OCI-LY7 (cell line): Measurements from ENCODE around the gene SPATA25. TPM values are rescaled to one million over a fixed set of nuclear protein-coding genes. Genes with fewer than 3 reads are reported as not detected.

ENCODE experiments used
- BruUV-seq: library from RNA; stranded (reverse); fragments of 400-500 nt; replicated peaks from 2 replicates; lab custom pipeline; 2021; lab: Mats Ljungman, UMichigan
- CTCF ChIA-PET: fragments of 300-600 bp; sonication (Branson Sonifier 250); formaldehyde crosslinking; loops from one replicate; lab custom pipeline; 2022; ENCODE audit warnings: antibody characterized with exemption; ENCODE audit not compliant: unreplicated experiment; lab: Charles Lee
- POLR2A ChIA-PET: fragments of 300-600 bp; sonication (Branson Sonifier 250); formaldehyde crosslinking; loops from one replicate; lab custom pipeline; 2022; ENCODE audit warnings: antibody characterized with exemption; lab: Charles Lee
- DNase-seq: peaks from one replicate; pipeline ENCODE4 v3.0.0-alpha.2; 2015; ENCODE audit warnings: low spot score
- H2AFZ ChIP-seq: fragments of 200-600 bp; sonication (generic), shearing (Covaris generic); 2 replicates; pipeline ENCODE4 v1.6.1; 2014; ENCODE audit warnings: mild to moderate bottlenecking, antibody characterized with exemption, low read length, moderate library complexity
- H3K27ac ChIP-seq: fragments of 200-600 bp; sonication (generic); 2 replicates; pipeline ENCODE4 v1.5.1; 2014; ENCODE audit warnings: mixed run types, low read depth, mild to moderate bottlenecking, moderate library complexity, low read length, inconsistent platforms; ENCODE audit not compliant: poor library complexity, severe bottlenecking
- H3K36me3 ChIP-seq: fragments of 200-600 bp; sonication (generic); 2 replicates; pipeline ENCODE4 v1.6.1; 2014; ENCODE audit warnings: mild to moderate bottlenecking, antibody characterized with exemption, low read length, moderate library complexity, mixed read lengths; ENCODE audit not compliant: insufficient read depth
- H3K4me1 ChIP-seq: fragments of 200-600 bp; sonication (generic); 2 replicates; pipeline ENCODE4 v1.5.1; 2014; ENCODE audit warnings: mild to moderate bottlenecking, low read length; ENCODE audit not compliant: insufficient read depth, poor library complexity, severe bottlenecking
- H3K4me2 ChIP-seq: fragments of 200-600 bp; sonication (generic); 2 replicates; pipeline ENCODE4 v1.6.1; 2014; ENCODE audit warnings: mild to moderate bottlenecking, low read length
- H3K4me3 ChIP-seq: fragments of 200-600 bp; sonication (generic); 2 replicates; pipeline ENCODE4 v1.5.1; 2014; ENCODE audit warnings: mild to moderate bottlenecking, low read depth, low read length; ENCODE audit not compliant: poor library complexity, severe bottlenecking
- H3K79me2 ChIP-seq: fragments of 200-600 bp; sonication (generic); 2 replicates; pipeline ENCODE4 v1.6.1; 2016; ENCODE audit warnings: low read depth, mild to moderate bottlenecking, low read length, moderate library complexity, mixed read lengths; ENCODE audit not compliant: insufficient read depth
- H3K9me2 ChIP-seq: fragments of 200-600 bp; sonication (generic); 2 replicates; pipeline ENCODE4 v1.6.1; 2016; ENCODE audit warnings: mild to moderate bottlenecking, low read length, mixed read lengths; ENCODE audit not compliant: insufficient read depth
- H3K9me3 ChIP-seq: fragments of 200-600 bp; sonication (generic); 2 replicates; pipeline ENCODE4 v1.6.1; 2014; ENCODE audit warnings: mild to moderate bottlenecking, mixed run types, low read length, mixed read lengths
- H4K20me1 ChIP-seq: fragments of 200-600 bp; sonication (generic); 2 replicates; pipeline ENCODE4 v1.6.1; 2014; ENCODE audit warnings: mild to moderate bottlenecking, antibody characterized with exemption, low read length, moderate library complexity, mixed read lengths; ENCODE audit not compliant: insufficient read depth
- EZH2phosphoT487 ChIP-seq: fragments of 200-600 bp; sonication (generic); IDR thresholded peaks from 2 replicates; pipeline ENCODE4 v1.6.1; 2018; ENCODE audit warnings: low read depth, borderline replicate concordance, mild to moderate bottlenecking, mixed run types, antibody characterized with exemption, low read length, moderate library complexity, mixed read lengths
- intact Hi-C: fragments of 100-400 bp; cut with micrococcal nuclease; formaldehyde crosslinking; loops from one replicate; pipeline ENCODE4 v1.10.0; 2022; ENCODE audit not compliant: unreplicated experiment
- total RNA-seq, 2 experiments: library from RNA; depleted of rRNA in 1 of 2; stranded (reverse); fragments of >200 nt in 1 of 2; shearing (Covaris generic) in 1 of 2; gene quantifications; 2 replicates each; pipeline ENCODE4 v1.2.3, GENCODE V29; 2014 to 2022
- TF ChIP-seq, protein P1 (sequence below): fragments of 200-600 bp; sonication (generic); conservative IDR thresholded peaks from 2 replicates; pipeline ENCODE4 v1.5.1; 2014; ENCODE audit warnings: mild to moderate bottlenecking, antibody characterized with exemption, low read length, moderate library complexity, mixed read lengths

Gene SPATA25
- total RNA-seq, 2 experiments from 2014 or later: 5.8 TPM

DNA sequence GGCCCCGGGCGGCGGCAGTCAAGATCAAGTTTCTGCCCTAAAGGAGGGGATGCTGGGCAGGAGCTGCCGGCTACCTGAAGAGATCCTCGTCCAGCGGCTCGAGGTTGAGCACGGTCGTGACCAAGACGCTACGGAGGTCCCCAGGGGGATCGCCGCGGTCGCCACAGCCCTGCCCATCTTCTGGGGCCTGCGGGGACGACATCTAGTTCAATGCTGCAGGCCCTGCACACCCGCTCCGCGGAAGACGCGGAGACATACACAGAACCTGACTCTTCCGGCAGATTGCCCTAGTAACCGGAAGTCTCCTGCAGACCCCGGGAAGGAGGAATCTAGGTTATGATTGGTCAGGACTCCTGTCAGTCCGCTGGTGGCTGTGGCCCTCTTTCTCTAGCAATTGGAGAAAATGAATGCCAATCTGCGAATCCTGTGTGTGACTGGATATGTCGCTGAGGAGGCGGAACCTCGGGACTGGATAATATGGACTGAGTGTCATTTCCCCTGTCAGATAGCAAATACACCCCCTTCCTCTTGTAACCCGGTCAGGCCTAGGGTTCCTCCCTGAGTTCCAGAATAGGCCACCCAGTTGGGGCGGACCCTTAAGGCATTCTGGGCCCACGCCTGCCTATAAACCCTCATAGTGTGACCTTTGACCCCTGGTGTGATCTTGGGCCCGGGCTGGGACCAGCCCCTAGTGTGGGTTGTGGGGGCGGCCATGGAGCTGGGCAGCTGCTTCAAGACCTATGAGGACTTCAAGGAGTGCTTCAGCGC is 30.1 kb downstream of the SPATA25 start, which contains the start of the genes ACOT8 and ZSWIM3:
ACOT8 (minus strand) TSS at position 279 of the 768 bp plus-strand sequence; CDS start at position 202, 77 bp downstream.
ZSWIM3 (plus strand) TSS at position 501 of the 768 bp plus-strand sequence; CDS start at position 713, 212 bp downstream.
- no peaks in the 10 kb centered on the region for H3K36me3 ChIP-seq
- peak within 1 kb of the TSS; percentile 96 for H3K4me2 ChIP-seq
- H3K4me3 ChIP-seq: peak within 1 kb of the TSS; percentile 91
- intact Hi-C loops: loop anchor here (1.0 to 2.0 kb wide), 2 partner anchors 45 to 78 kb away; partner anchors contain the start of genes PCIF1 and UBE2C
- H4K20me1 ChIP-seq: no peaks in the 10 kb centered on the region
- no TSS peak for BruUV-seq
- DNase-seq: peak; percentile 100
- H3K79me2 ChIP-seq: peaks cover 25% of the 10 kb centered on the region; the same call in 1 of the 2 replicates
- ChIA-PET CTCF (interaction anchor here (0.7 kb wide), 1 partner anchor 130 kb away, joined by 3 read pairs; no protein-coding TSS in a partner anchor), POLR2A (interaction anchor here (0.6 to 1.8 kb wide), 9 partner anchors 13 to 48 kb away, joined by 3 to 8 read pairs (median 3); partner anchors contain the start of gene ZSWIM1)
- peak within 1 kb of the TSS; percentile 42 for H3K27ac ChIP-seq
- H3K4me1 ChIP-seq: peaks cover 20% of the 10 kb centered on the region
- TF ChIP-seq, protein P1, sequence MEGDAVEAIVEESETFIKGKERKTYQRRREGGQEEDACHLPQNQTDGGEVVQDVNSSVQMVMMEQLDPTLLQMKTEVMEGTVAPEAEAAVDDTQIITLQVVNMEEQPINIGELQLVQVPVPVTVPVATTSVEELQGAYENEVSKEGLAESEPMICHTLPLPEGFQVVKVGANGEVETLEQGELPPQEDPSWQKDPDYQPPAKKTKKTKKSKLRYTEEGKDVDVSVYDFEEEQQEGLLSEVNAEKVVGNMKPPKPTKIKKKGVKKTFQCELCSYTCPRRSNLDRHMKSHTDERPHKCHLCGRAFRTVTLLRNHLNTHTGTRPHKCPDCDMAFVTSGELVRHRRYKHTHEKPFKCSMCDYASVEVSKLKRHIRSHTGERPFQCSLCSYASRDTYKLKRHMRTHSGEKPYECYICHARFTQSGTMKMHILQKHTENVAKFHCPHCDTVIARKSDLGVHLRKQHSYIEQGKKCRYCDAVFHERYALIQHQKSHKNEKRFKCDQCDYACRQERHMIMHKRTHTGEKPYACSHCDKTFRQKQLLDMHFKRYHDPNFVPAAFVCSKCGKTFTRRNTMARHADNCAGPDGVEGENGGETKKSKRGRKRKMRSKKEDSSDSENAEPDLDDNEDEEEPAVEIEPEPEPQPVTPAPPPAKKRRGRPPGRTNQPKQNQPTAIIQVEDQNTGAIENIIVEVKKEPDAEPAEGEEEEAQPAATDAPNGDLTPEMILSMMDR: no peak
- no peak for TF ChIP-seq EZH2phosphoT487
- peak within 1 kb of the TSS; percentile 92 for H2AFZ ChIP-seq
- no peaks in the 10 kb centered on the region for H3K9me2 ChIP-seq
- no peaks in the 10 kb centered on the region for H3K9me3 ChIP-seq

DNA sequence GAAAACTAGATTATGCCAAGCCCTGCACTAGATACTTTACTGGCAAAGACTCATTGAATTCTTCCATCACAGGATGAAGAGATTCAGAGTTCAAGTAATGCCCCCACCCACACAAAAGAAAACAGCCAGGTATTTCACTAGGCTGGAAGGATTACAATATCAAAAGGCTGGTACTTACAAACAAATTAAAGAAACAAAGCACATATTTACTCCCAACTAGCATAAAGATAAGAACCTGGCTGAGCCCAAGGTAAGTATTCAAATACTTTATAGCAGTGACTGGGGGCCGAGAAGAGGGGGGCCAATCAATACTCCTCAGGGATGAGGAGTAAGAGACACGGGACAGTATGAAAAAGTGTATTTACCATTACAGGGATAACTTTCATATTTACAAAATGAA is 33.9 kb downstream of the SPATA25 start:
- H3K9me2 ChIP-seq: no peaks in the 10 kb centered on the region
- H3K27ac ChIP-seq: no peak overlapping the region
- CTCF ChIA-PET: no interaction called here
- H3K9me3 ChIP-seq: no peaks in the 10 kb centered on the region
- TF ChIP-seq, protein P1: no peak
- no peak for TF ChIP-seq EZH2phosphoT487
- POLR2A ChIA-PET: no interaction called here
- intact Hi-C loops: no loop called here
- BruUV-seq: TSS peak; percentile 14
- H2AFZ ChIP-seq: no peak overlapping the region
- H3K4me1 ChIP-seq: peaks cover 14% of the 10 kb centered on the region
- no peak for DNase-seq
- no peaks in the 10 kb centered on the region for H3K36me3 ChIP-seq
- H3K79me2 ChIP-seq: peaks cover 20% of the 10 kb centered on the region; the same call in 1 of the 2 replicates
- no peak overlapping the region for H3K4me2 ChIP-seq
- no peaks in the 10 kb centered on the region for H4K20me1 ChIP-seq
- no peak overlapping the region for H3K4me3 ChIP-seq
